H1 (cell line): Measurements from ENCODE around the gene GANC.
"Not testable (repeated sequence)": the region's sequence is repeated elsewhere in the genome, so short reads cannot be mapped to it uniquely, and the experiment has no call there.

Source experiments
- CREB1 ChIP-seq: IDR thresholded peaks from 2 replicates; pipeline ENCODE4 v1.6.1; 2012; ENCODE audit warnings: inconsistent platforms
- CTCF ChIP-seq, 3 experiments: IDR thresholded peaks; 1 replicate in 2 of 3; 2 replicates in 1 of 3; pipeline versions ENCODE4 v1.5.1 to v1.6.1; 2011; ENCODE audit warnings: low read length in 3 of 3, mild to moderate bottlenecking in 3 of 3, inconsistent platforms in 2 of 3, low read depth in 1 of 3, moderate library complexity in 1 of 3; ENCODE audit not compliant: insufficient read depth in 1 of 3; ENCODE audit errors: control extremely low read depth in 1 of 3
- EP300 ChIP-seq, 2 experiments: IDR thresholded peaks; 1 replicate in 1 of 2; 2 replicates in 1 of 2; pipeline ENCODE4 v1.6.1; 2011 to 2012; ENCODE audit warnings: low read depth in 2 of 2, low read length in 2 of 2, mild to moderate bottlenecking in 2 of 2, borderline replicate concordance in 1 of 2, inconsistent platforms in 1 of 2, moderate library complexity in 1 of 2
- HDAC6 ChIP-seq: IDR thresholded peaks from one replicate; pipeline ENCODE4 v1.7.1; 2012; ENCODE audit warnings: low read depth, mild to moderate bottlenecking, inconsistent platforms, low read length, moderate library complexity
- NANOG ChIP-seq: IDR thresholded peaks from 2 replicates; pipeline ENCODE4 v1.6.1; 2011; ENCODE audit warnings: low read length, low read depth, mild to moderate bottlenecking, inconsistent platforms; ENCODE audit not compliant: insufficient read depth, poor library complexity, severe bottlenecking
- SIN3A ChIP-seq, 2 experiments: IDR thresholded peaks in 1 of 2; conservative IDR thresholded peaks in 1 of 2; 2 replicates each; pipeline ENCODE4 v1.6.1; 2011 to 2012; ENCODE audit warnings: low read length in 2 of 2, improper control_type of control experiment in 1 of 2, low read depth in 1 of 2, mild to moderate bottlenecking in 1 of 2
- TEAD4 ChIP-seq: IDR thresholded peaks from 2 replicates; pipeline ENCODE4 v1.6.1; 2012; ENCODE audit warnings: low read depth, low read length, inconsistent platforms, mixed read lengths

GRCh38 chr15:42316282-42316805, 43.3 kb downstream of the GANC start:
- TF ChIP-seq CTCF (IDR thresholded peaks at IDR 0.05; ENCODE audit: control extremely low read depth in 1 of 3, insufficient read depth in 1 of 3, low read depth in 1 of 3, low read length in 3 of 3); SIN3A (conservative IDR thresholded peaks at IDR 0.05 in 1 of 2, IDR thresholded peaks at IDR 0.05 in 1 of 2; ENCODE audit: low read depth in 1 of 2, low read length in 2 of 2); HDAC6; TEAD4; CREB1; NANOG; EP300 (IDR thresholded peaks at IDR 0.05; ENCODE audit: borderline replicate concordance in 1 of 2, low read depth in 2 of 2, low read length in 2 of 2): not testable (repeated sequence)
